ENCODE results near the gene FOXN1.

- TF ChIP-seq PAX5 (IDR thresholded peaks at IDR 0.05; ENCODE audit: insufficient read depth, low read length, severe bottlenecking) (no peak), TAF1 (IDR thresholded peaks at IDR 0.05; ENCODE audit: low read depth, low read length) (no peak), POLR2AphosphoS5 (IDR thresholded peaks at IDR 0.05; ENCODE audit: low read depth, low read length) (no peak), POLR2A (IDR thresholded peaks at IDR 0.05; ENCODE audit: low read depth, low read length) (no peak), POU2F2 (IDR thresholded peaks at IDR 0.05; ENCODE audit: low read depth, low read length) (no peak)
Measured at GRCh38 chr17:28498652-28499363, 7.3 kb upstream of the FOXN1 start.

All from GM12891 (cell line).